ENCODE measurements around the gene IL17RC. TPM values are rescaled to one million over a fixed set of nuclear protein-coding genes. Genes with fewer than 3 reads are reported as not detected.

IL17RC gene
- total and polyA plus RNA-seq, 2 of the 8 experiments (the other 6 are each of a cell fraction or from before 2014, with no cell fraction given) = 11.8 to 13.0 TPM

GRCh38 chr3:9901967-9902366, 14.9 kb upstream of the IL17RC start:
- Histone ChIP-seq H3K4me1 (replicated peaks in 1 of 4; ENCODE audit: control insufficient read depth in 3 of 4, insufficient read depth in 4 of 4, low read length in 3 of 4) (peaks cover 5 to 14% (median 11%) of the 10 kb centered on the region in 4 experiments), H2BK20ac (ENCODE audit: low read length) (no peak overlapping the region), H2AFZ (ENCODE audit: low read length) (peak overlapping the region; percentile 61), H3K14ac (ENCODE audit: insufficient read length) (no peak overlapping the region), H3K4me2 (ENCODE audit: insufficient read depth in 1 of 2, low read depth in 2 of 2, low read length in 2 of 2) (peak overlapping the region; percentile 52), H3K4ac (replicated peaks; ENCODE audit: insufficient read length, low read depth, low read length) (no peak overlapping the region), H2AK5ac (ENCODE audit: low read depth, low read length) (no peak overlapping the region), H4K5ac (ENCODE audit: insufficient read length, low read depth, low read length) (no peak overlapping the region), H3K79me2 (ENCODE audit: control insufficient read depth in 1 of 2, insufficient read depth in 2 of 2, low read length in 2 of 2) (no peaks in the 10 kb centered on the region), H3K36me3 (ENCODE audit: control insufficient read depth in 2 of 4, insufficient read depth in 4 of 4, low read length in 3 of 4) (no peaks in the 10 kb centered on the region), H3K27ac (ENCODE audit: low read depth, low read length) (no peak overlapping the region), H3K23me2 (ENCODE audit: low read depth, low read length) (no peaks in the 10 kb centered on the region), H3K79me1 (ENCODE audit: low read depth, low read length) (no peaks in the 10 kb centered on the region), H3K4me3 (ENCODE audit: extremely low read depth in 1 of 4, insufficient read depth in 2 of 4, low read depth in 3 of 4, low read length in 4 of 4) (0 out of 8 replicates have a peak overlapping the region, but pooled peaks of 1 of the 4 experiments have one; percentile 2), H4K8ac (ENCODE audit: extremely low read depth, insufficient read depth, low read length) (peak overlapping the region; percentile 66), H2BK5ac (ENCODE audit: low read depth, low read length) (0 out of 2 replicates have a peak overlapping the region, but pooled peaks have one; percentile 73), H3K27me3 (replicated peaks in 1 of 4; ENCODE audit: control insufficient read depth in 3 of 4, extremely low read depth in 1 of 4, insufficient read depth in 3 of 4, low read length in 3 of 4) (no peaks in the 10 kb centered on the region), H2BK120ac (replicated peaks; ENCODE audit: low read depth, low read length) (no peak overlapping the region), H3K23ac (ENCODE audit: insufficient read length) (no peak overlapping the region), H3K9me3 (ENCODE audit: insufficient read depth in 2 of 2, low read depth in 1 of 2, low read length in 1 of 2) (no peaks in the 10 kb centered on the region), H3K18ac (ENCODE audit: extremely low read depth, low read length) (peak overlapping the region; percentile 55), H2BK15ac (ENCODE audit: low read length) (peak overlapping the region; percentile 88), H3K56ac (replicated peaks; ENCODE audit: insufficient read length, low read depth, low read length) (no peak overlapping the region), H4K91ac (replicated peaks; ENCODE audit: insufficient read length, low read length) (no peak overlapping the region), H4K20me1 (replicated peaks in 1 of 2; ENCODE audit: control insufficient read depth in 1 of 2, insufficient read depth in 2 of 2, low read length in 2 of 2) (no peaks in the 10 kb centered on the region), H3K9ac (replicated peaks in 1 of 4; ENCODE audit: extremely low read depth in 1 of 4, low read depth in 3 of 4, low read length in 3 of 4) (no peak overlapping the region), H2BK12ac (ENCODE audit: low read depth, low read length) (no peak overlapping the region)
- no peak for FAIRE-seq
- DNase-seq (ENCODE audit: low read depth in 1 of 2, low spot score in 2 of 2) = no peak
- WGBS, 2 experiments (ENCODE audit: extremely low coverage in 1 of 2, insufficient coverage in 1 of 2, insufficient read length in 1 of 2, insufficient replicate concordance in 2 of 2, low coverage in 1 of 2, low lambda C conversion rate in 2 of 2, missing lambda C conversion rate in 1 of 2) = 94% methylated on average over 4 of the region's 5 CpGs; no CpG with 5 or more reads in 1 of the 2 experiments
- no peak for TF ChIP-seq MAFK (IDR thresholded peaks at IDR 0.05; ENCODE audit: low read depth, low read length)
- TF ChIP-seq BCL11A (IDR thresholded peaks at IDR 0.05; ENCODE audit: low read depth in 2 of 2, low read length in 2 of 2) = no peak
- TF ChIP-seq CBX5 (IDR thresholded peaks at IDR 0.05; ENCODE audit: low read depth, low read length) = no peak
- no peak for TF ChIP-seq RNF2 (IDR thresholded peaks at IDR 0.05; ENCODE audit: borderline replicate concordance, low read depth, low read length, missing control alignments, poor library complexity, severe bottlenecking)
- no peak for TF ChIP-seq NRF1 (IDR thresholded peaks at IDR 0.05; ENCODE audit: low read depth, low read length)
- TF ChIP-seq SIX5 (IDR thresholded peaks at IDR 0.05; ENCODE audit: low read depth, low read length) = no peak
- ChIA-PET CTCF (ENCODE audit: partially characterized antibody) (interaction anchor here (1.0 to 2.2 kb wide), 6 partner anchors 8 to 80 kb away, joined by 3 to 9 read pairs (median 4); no protein-coding TSS in a partner anchor), POLR2A (ENCODE audit: partially characterized antibody) (interaction anchor here (0.6 to 6.0 kb wide), 7 partner anchors 9 to 62 kb away, joined by 3 to 43 read pairs (median 5); partner anchors contain the start of gene IL17RC)
